Gastrocnemius medialis (tissue), 4 donors: ENCODE measurements around the gene GNB1L.

Experiments used
- POLR2A ChIP-seq, 2 donors: fragments of 450-650 bp; IDR thresholded peaks; one replicate each; pipeline ENCODE4 v1.6.1; 2017; ENCODE audit warnings: antibody characterized with exemption in 2 of 2, mild to moderate bottlenecking in 2 of 2, moderate library complexity in 2 of 2
- TF ChIP-seq, protein P1 (sequence below), 5 experiments: fragments of 450-650 bp in 3 of 5; fragments of 200-600 bp in 2 of 5; sonication (generic) in 2 of 5; IDR thresholded peaks in 4 of 5; conservative IDR thresholded peaks in 1 of 5; 1 replicate in 4 of 5; 2 replicates in 1 of 5; pipeline ENCODE4 v1.5.1; 2016 to 2019; ENCODE audit warnings: antibody characterized with exemption in 5 of 5, mild to moderate bottlenecking in 3 of 5, moderate library complexity in 3 of 5

DNA sequence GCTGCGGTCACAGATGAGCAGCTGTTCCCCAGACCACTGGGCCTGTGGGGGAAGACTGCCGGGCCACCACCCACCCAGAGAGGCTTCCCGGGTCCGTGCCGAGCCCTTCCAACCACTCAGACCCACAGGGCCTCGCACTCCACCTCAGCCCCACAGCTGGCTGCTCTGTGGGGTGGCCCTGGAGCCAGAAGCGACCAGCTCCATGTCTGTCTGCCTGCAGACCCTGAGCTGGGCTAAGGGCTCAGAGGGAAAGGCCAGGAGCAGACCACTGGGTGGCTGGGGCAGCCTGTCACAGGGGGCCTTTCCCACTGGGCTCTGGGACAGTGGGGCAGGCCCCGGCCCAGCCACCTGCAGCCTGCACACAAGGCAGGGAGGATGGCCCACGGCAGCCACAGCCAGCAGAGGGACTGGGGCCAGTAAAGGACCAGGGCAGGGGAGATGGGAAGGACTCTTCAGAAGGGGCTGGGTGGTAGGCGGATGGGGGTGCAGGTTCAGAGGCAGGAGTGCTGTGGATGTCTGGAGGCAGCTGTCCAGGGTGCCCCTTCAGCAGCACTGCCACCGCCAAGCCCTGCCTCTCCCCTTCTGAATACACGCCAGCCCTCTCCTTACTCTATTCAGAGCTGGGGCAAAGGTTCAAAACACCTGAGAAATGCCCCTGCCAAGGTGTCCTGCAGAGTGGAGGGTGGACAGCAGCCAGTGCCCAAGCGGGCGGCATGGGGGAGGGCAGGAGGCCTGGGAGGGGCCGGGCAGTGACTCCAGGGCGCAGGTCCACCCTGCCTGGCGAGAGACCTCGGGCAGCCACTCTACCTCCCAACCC is 32.2 kb downstream of the GNB1L start:
- TF ChIP-seq, protein P1, sequence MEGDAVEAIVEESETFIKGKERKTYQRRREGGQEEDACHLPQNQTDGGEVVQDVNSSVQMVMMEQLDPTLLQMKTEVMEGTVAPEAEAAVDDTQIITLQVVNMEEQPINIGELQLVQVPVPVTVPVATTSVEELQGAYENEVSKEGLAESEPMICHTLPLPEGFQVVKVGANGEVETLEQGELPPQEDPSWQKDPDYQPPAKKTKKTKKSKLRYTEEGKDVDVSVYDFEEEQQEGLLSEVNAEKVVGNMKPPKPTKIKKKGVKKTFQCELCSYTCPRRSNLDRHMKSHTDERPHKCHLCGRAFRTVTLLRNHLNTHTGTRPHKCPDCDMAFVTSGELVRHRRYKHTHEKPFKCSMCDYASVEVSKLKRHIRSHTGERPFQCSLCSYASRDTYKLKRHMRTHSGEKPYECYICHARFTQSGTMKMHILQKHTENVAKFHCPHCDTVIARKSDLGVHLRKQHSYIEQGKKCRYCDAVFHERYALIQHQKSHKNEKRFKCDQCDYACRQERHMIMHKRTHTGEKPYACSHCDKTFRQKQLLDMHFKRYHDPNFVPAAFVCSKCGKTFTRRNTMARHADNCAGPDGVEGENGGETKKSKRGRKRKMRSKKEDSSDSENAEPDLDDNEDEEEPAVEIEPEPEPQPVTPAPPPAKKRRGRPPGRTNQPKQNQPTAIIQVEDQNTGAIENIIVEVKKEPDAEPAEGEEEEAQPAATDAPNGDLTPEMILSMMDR (IDR thresholded peaks at IDR 0.05 in 4 of 5, conservative IDR thresholded peaks at IDR 0.05 in 1 of 5), result no peak
- no peak for TF ChIP-seq POLR2A (IDR thresholded peaks at IDR 0.05)
